Measurements from ENCODE around the gene NT5C1B.

Gene NT5C1B

GRCh38 chr2:18599509-18600254 is 10.3 kb upstream of the NT5C1B start:
- DNase-seq, result no peak
- peaks cover 14% of the 10 kb centered on the region for H3K4me1 ChIP-seq

DNA sequence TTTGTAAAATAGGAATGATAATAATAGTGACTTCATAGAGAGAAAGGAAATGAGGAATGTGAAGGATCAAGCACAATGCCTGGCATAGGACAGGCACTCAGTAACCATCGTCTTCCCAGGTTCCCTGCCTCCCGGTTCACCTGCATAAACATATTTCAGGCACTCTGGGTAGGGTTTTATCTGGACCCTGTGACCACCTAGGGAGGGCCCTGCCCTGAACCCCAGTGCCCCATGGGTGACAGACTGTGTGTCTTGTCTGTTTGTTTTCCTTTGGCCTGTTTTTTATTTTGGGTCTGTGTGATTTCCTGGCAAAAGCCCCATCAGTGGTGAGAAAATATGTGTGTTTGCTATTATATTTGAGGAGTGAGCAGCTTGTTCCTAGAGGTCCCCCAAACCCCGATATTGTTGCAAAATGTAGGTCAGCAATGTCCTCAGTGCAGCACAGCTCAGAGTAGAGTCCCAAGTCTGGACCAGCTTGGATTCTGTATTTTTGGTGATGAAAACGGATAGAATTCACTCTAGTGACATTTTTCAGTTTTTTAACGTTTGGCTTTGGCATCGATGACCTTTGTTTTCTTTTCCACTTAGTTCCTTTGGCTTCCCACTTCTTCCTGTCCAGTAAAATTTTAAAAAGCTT is 9.6 kb upstream of the NT5C1B start:
- TF ChIP-seq CTCF (IDR thresholded peaks at IDR 0.05; ENCODE audit: low read depth, low read length), result no peak
- DNase-seq, result no peak
- no peaks in the 10 kb centered on the region; the same call in 1 of the 2 replicates for H3K9me3 ChIP-seq
- H3K4me1 ChIP-seq, result peaks cover 12% of the 10 kb centered on the region
- H3K4me3 ChIP-seq (ENCODE audit: low read depth, low read length), result no peak overlapping the region
- H3K36me3 ChIP-seq, result no peaks in the 10 kb centered on the region
- no peaks in the 10 kb centered on the region for H3K27me3 ChIP-seq

More at GRCh38 chr2:18599509-18600254, 10.3 kb upstream of the NT5C1B start:
- Histone ChIP-seq H3K9me3 (no peaks in the 10 kb centered on the region; the same call in 1 of the 2 replicates), H3K4me3 (ENCODE audit: low read depth, low read length) (no peak overlapping the region), H3K27me3 (no peaks in the 10 kb centered on the region), H3K36me3 (no peaks in the 10 kb centered on the region)
- TF ChIP-seq CTCF (IDR thresholded peaks at IDR 0.05; ENCODE audit: low read depth, low read length), result no peak

GRCh38 chr2:18597618-18598017 is 8.2 kb upstream of the NT5C1B start:
- TF ChIP-seq CTCF (IDR thresholded peaks at IDR 0.05; ENCODE audit: low read depth, low read length), result no peak
- H3K36me3 ChIP-seq, result no peaks in the 10 kb centered on the region
- DNase-seq, result no peak
- H3K9me3 ChIP-seq, result no peaks in the 10 kb centered on the region; the same call in 1 of the 2 replicates
- peaks cover 3% of the 10 kb centered on the region; the same call in 1 of the 2 replicates for H3K4me1 ChIP-seq
- H3K27me3 ChIP-seq, result no peaks in the 10 kb centered on the region
- no peak overlapping the region for H3K4me3 ChIP-seq (ENCODE audit: low read depth, low read length)

DNA sequence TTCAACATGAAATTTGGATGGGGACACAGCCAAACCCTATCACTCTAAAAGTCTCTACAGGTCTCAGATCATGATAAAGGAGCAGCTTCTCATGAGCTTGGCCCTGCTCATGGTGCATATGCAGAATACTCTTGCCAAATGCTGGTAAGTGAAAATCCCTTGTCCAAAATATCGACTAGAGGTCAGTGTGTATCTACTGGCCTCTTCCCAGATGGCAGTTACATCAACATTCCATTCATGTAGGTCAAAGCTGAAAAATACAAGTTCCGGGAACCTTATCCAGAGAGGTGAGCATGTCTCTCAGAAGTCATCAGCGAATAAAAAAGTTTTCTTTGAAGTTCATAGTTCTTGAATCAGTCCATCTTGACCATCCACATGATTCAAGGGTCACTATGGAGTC is 7.6 kb upstream of the NT5C1B start:
- no peak overlapping the region for H3K4me3 ChIP-seq (ENCODE audit: low read depth, low read length)
- no peaks in the 10 kb centered on the region for H3K36me3 ChIP-seq
- no peak for TF ChIP-seq CTCF (IDR thresholded peaks at IDR 0.05; ENCODE audit: low read depth, low read length)

GRCh38 chr2:18593496-18593895 is 4.1 kb upstream of the NT5C1B start:
- Histone ChIP-seq H3K4me1 (no peaks in the 10 kb centered on the region), H3K4me3 (ENCODE audit: low read depth, low read length) (no peak overlapping the region), H3K27me3 (no peaks in the 10 kb centered on the region), H3K36me3 (no peaks in the 10 kb centered on the region), H3K9me3 (no peaks in the 10 kb centered on the region; the same call in 1 of the 2 replicates)
- no peak for DNase-seq
- no peak for TF ChIP-seq CTCF (IDR thresholded peaks at IDR 0.05; ENCODE audit: low read depth, low read length)

More for the DNA sequence above, 7.6 kb upstream of the NT5C1B start:
- no peaks in the 10 kb centered on the region for H3K27me3 ChIP-seq
- H3K9me3 ChIP-seq, result no peaks in the 10 kb centered on the region; the same call in 1 of the 2 replicates
- no peaks in the 10 kb centered on the region for H3K4me1 ChIP-seq
- no peak for DNase-seq

- no peaks in the 10 kb centered on the region; the same call in 1 of the 2 replicates for H3K9me3 ChIP-seq
- H3K36me3 ChIP-seq, result no peaks in the 10 kb centered on the region
- H3K4me3 ChIP-seq (ENCODE audit: low read depth, low read length), result no peak overlapping the region
- no peak for TF ChIP-seq CTCF (IDR thresholded peaks at IDR 0.05; ENCODE audit: low read depth, low read length)
- no peaks in the 10 kb centered on the region for H3K27me3 ChIP-seq
- H3K4me1 ChIP-seq, result no peaks in the 10 kb centered on the region
- DNase-seq, result no peak
These were observed 3.0 kb upstream of the NT5C1B start for GRCh38 chr2:18592372-18592771.

Data from BE2C (cell line).